CD8-positive, alpha-beta memory T cell (primary cell): ENCODE measurements around the gene DEFB125. TPM values are rescaled to one million over a fixed set of nuclear protein-coding genes. Genes with fewer than 3 reads are reported as not detected.

Experiments
- CTCF ChIA-PET: fragments of 350-600 bp; sonication (Branson Sonifier 250); formaldehyde crosslinking; loops from one replicate; lab custom pipeline; 2021; ENCODE audit warnings: antibody characterized with exemption; lab: Charles Lee
- POLR2A ChIA-PET: fragments of 350-600 bp; sonication (Branson Sonifier 250); formaldehyde crosslinking; loops from one replicate; lab custom pipeline; 2021; ENCODE audit warnings: antibody characterized with exemption; lab: Charles Lee
- DNase-seq, 5 donors: peaks; one replicate each; pipeline versions ENCODE4 v3.0.0 to v3.0.0-alpha.2; 2020 to 2022; ENCODE audit warnings: mixed read lengths in 1 of 5
- H3K27ac ChIP-seq: one replicate; pipeline ENCODE4 v1.7.0; 2013; ENCODE audit warnings: low read depth, mild to moderate bottlenecking, low read length, moderate library complexity
- H3K27me3 ChIP-seq: 2 replicates; pipeline ENCODE4 v1.7.0; 2013; ENCODE audit warnings: low read length, mild to moderate bottlenecking; ENCODE audit not compliant: insufficient read depth, poor library complexity, severe bottlenecking
- H3K36me3 ChIP-seq: 2 replicates; pipeline ENCODE4 v1.7.0; 2013; ENCODE audit warnings: mild to moderate bottlenecking, low read length, moderate library complexity; ENCODE audit not compliant: insufficient read depth
- H3K4me1 ChIP-seq: 2 replicates; pipeline ENCODE4 v1.7.0; 2013; ENCODE audit warnings: mild to moderate bottlenecking, low read length, moderate library complexity; ENCODE audit not compliant: insufficient read depth
- H3K4me3 ChIP-seq: 2 replicates; pipeline ENCODE4 v1.7.0; 2013; ENCODE audit warnings: mild to moderate bottlenecking, low read length
- H3K9me3 ChIP-seq: 2 replicates; pipeline ENCODE4 v1.7.0; 2013; ENCODE audit warnings: mild to moderate bottlenecking, low read length
- H3K27ac Mint-ChIP-seq, 8 donors: one replicate each; pipeline ENCODE4 v1.8.0; 2020 to 2021; ENCODE audit warnings: mixed read lengths in 8 of 8, mild to moderate bottlenecking in 6 of 8, inconsistent platforms in 3 of 8, moderate library complexity in 3 of 8
- H3K27me3 Mint-ChIP-seq, 2 donors: one replicate each; pipeline ENCODE4 v1.8.0; 2020 to 2021; ENCODE audit warnings: mixed read lengths in 2 of 2, mild to moderate bottlenecking in 1 of 2, moderate library complexity in 1 of 2
- H3K36me3 Mint-ChIP-seq, 3 donors: one replicate each; pipeline ENCODE4 v1.8.0; 2020 to 2021; ENCODE audit warnings: mixed read lengths in 3 of 3, inconsistent platforms in 1 of 3, mild to moderate bottlenecking in 1 of 3
- H3K4me1 Mint-ChIP-seq, 3 donors: one replicate each; pipeline ENCODE4 v1.8.0; 2020 to 2021; ENCODE audit warnings: mixed read lengths in 3 of 3, inconsistent platforms in 1 of 3, mild to moderate bottlenecking in 1 of 3
- H3K4me3 Mint-ChIP-seq, 7 donors: one replicate each; pipeline ENCODE4 v1.8.0; 2020 to 2021; ENCODE audit warnings: mixed read lengths in 7 of 7, mild to moderate bottlenecking in 6 of 7, moderate library complexity in 4 of 7, inconsistent platforms in 2 of 7
- H3K9me3 Mint-ChIP-seq, 5 donors: one replicate each; pipeline ENCODE4 v1.8.0; 2020 to 2022; ENCODE audit warnings: mixed read lengths in 5 of 5, mild to moderate bottlenecking in 3 of 5, moderate library complexity in 2 of 5, inconsistent platforms in 1 of 5
- polyA plus RNA-seq: library from polyadenylated mRNA; unstranded; fragments of 300-500 nt; fragmentation: Illumina TruSeq; gene quantifications from one replicate; pipeline ENCODE4 v1.2.3, GENCODE V29; 2021
- total RNA-seq, 2 experiments: library from RNA; stranded (reverse); gene quantifications; one replicate each; pipeline ENCODE4 v1.2.3, GENCODE V29; 2021

The DEFB125 gene, protein sequence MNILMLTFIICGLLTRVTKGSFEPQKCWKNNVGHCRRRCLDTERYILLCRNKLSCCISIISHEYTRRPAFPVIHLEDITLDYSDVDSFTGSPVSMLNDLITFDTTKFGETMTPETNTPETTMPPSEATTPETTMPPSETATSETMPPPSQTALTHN
- not detected for total RNA-seq
- polyA plus RNA-seq: not detected

GRCh38 chr20:87401-87800 is at the start of gene DEFB125:
Gene DEFB125, plus strand, starts transcription at chr20:87672. Its CDS starts 38 bp downstream, at chr20:87710.
- no peaks in the 10 kb centered on the region for H3K36me3 Mint-ChIP-seq

DNA sequence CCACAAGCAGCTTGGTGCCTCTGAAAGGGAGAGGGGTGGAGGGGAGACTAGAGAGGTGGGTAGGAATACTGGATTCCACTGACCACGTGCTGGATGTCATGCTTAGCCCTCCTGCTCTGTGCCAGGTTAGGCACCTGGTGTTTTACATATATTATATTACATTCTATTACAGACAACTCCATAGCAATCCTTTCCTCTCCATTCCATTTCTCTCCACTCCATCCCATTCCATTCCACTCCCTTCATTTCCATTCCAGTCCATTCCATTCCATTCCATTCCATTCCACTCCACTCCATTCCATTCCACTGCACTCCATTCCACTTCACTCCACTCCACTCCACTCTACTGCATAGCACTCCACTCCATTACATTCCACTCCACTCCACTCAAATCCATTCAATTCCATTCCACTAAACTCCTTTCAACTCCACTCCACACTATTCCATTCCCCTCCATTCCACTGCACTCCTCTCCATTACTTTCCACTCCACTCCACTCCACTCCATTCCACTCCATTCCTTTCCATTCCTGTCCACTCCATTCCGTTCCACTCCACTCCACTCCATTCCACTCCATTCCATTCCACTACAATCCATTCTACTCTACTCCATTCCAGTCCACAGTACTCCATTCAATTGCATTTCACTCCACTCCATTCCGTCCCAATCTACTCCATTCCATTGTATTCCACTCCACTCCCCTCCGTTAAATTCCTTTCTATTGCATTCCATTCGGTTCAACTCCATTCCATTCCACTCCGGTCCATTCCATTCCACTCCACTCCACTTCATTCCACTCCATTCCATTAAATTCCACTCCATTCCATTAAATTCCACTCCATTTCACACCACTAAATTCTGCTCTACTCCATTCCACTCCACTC is 27.2 kb upstream of the DEFB125 start:
- H3K36me3 ChIP-seq: no peaks in the 10 kb centered on the region
- ChIA-PET CTCF (no interaction called here), POLR2A (no interaction called here)
- no peak overlapping the region for H3K27ac ChIP-seq
- Mint-ChIP-seq H3K4me3 (no peak overlapping the region), H3K27ac (no peak overlapping the region), H3K9me3 (no peaks in the 10 kb centered on the region), H3K27me3 (no peaks in the 10 kb centered on the region), H3K36me3 (no peaks in the 10 kb centered on the region), H3K4me1 (no peaks in the 10 kb centered on the region)
- no peak for DNase-seq
- H3K27me3 ChIP-seq: no peaks in the 10 kb centered on the region
- H3K4me1 ChIP-seq: no peaks in the 10 kb centered on the region
- no peak overlapping the region for H3K4me3 ChIP-seq
- H3K9me3 ChIP-seq: no peaks in the 10 kb centered on the region

More at GRCh38 chr20:87401-87800, at the start of gene DEFB125:
- ChIA-PET CTCF (no interaction called here), POLR2A (no interaction called here)
- Histone ChIP-seq H3K9me3 (no peaks in the 10 kb centered on the region), H3K36me3 (no peaks in the 10 kb centered on the region), H3K27me3 (no peaks in the 10 kb centered on the region), H3K4me1 (no peaks in the 10 kb centered on the region), H3K27ac (no peak within 1 kb of the TSS), H3K4me3 (no peak within 1 kb of the TSS)
- Mint-ChIP-seq H3K4me3 (no peak within 1 kb of the TSS), H3K4me1 (no peaks in the 10 kb centered on the region), H3K27me3 (peaks cover 13 to 41% of the 10 kb centered on the region in 2 donors), H3K27ac (no peak within 1 kb of the TSS), H3K9me3 (peaks cover 0 to 4% (median 0%) of the 10 kb centered on the region in 5 donors)
- no peak for DNase-seq

DNA sequence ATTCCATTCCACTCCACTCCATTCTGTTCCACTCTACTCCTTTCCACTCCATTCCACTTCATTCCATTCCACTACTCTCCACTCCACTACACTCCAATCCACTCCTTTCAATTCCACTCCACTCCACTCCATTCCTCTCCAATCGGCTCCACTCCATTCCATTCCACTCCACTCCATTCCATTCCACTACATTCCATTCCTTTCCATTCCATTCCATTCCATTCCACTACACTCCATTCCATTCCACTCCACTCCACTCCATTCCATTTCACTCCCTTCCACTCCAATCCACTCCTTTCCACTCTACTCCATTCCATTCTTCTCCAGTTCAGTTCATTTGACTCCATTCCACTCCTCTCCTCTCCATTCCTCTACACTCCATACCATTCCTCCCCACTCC is 26.2 kb upstream of the DEFB125 start:
- H3K4me1 ChIP-seq: no peaks in the 10 kb centered on the region
- no peak overlapping the region for H3K4me3 ChIP-seq
- no peaks in the 10 kb centered on the region for H3K9me3 ChIP-seq
- no peak for DNase-seq
- H3K4me1 Mint-ChIP-seq: no peaks in the 10 kb centered on the region
- ChIA-PET POLR2A (no interaction called here), CTCF (no interaction called here)
- H3K27ac Mint-ChIP-seq: no peak overlapping the region
- H3K27ac ChIP-seq: no peak overlapping the region
- H3K36me3 Mint-ChIP-seq: no peaks in the 10 kb centered on the region
- no peaks in the 10 kb centered on the region for H3K27me3 ChIP-seq
- no peaks in the 10 kb centered on the region for H3K27me3 Mint-ChIP-seq
- H3K36me3 ChIP-seq: no peaks in the 10 kb centered on the region
- no peaks in the 10 kb centered on the region for H3K9me3 Mint-ChIP-seq
- no peak overlapping the region for H3K4me3 Mint-ChIP-seq

DNA sequence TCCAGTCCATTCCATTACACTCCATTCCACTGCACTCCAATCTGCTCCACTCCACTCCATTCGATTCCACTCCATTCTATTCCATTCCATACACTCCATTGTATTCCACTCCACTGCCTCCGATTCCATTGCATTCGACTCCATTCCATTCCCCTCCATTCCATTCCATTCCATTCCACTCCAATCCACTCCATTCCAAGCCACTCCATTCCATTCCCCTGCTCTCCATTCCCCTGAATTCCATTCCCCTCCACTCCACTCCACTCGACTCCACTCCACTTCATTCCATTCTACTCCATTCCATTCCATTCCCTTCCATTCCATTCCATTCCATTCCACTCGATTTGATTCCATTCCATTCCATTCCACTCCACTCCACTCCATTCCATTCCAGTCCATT is 25.7 kb upstream of the DEFB125 start:
- DNase-seq: no peak
- no peaks in the 10 kb centered on the region for H3K27me3 ChIP-seq
- H3K4me3 Mint-ChIP-seq: no peak overlapping the region
- H3K4me1 ChIP-seq: no peaks in the 10 kb centered on the region
- H3K27ac Mint-ChIP-seq: no peak overlapping the region
- ChIA-PET POLR2A (no interaction called here), CTCF (no interaction called here)
- H3K27me3 Mint-ChIP-seq: no peaks in the 10 kb centered on the region
- no peaks in the 10 kb centered on the region for H3K36me3 ChIP-seq
- H3K36me3 Mint-ChIP-seq: no peaks in the 10 kb centered on the region
- no peak overlapping the region for H3K4me3 ChIP-seq
- H3K4me1 Mint-ChIP-seq: no peaks in the 10 kb centered on the region
- H3K27ac ChIP-seq: no peak overlapping the region
- H3K9me3 ChIP-seq: no peaks in the 10 kb centered on the region
- H3K9me3 Mint-ChIP-seq: no peaks in the 10 kb centered on the region

GRCh38 chr20:62487-62886 is 25.0 kb upstream of the DEFB125 start:
- ChIA-PET CTCF (no interaction called here), POLR2A (no interaction called here)
- Histone ChIP-seq H3K4me3 (no peak overlapping the region), H3K4me1 (no peaks in the 10 kb centered on the region), H3K27ac (no peak overlapping the region), H3K27me3 (no peaks in the 10 kb centered on the region), H3K36me3 (no peaks in the 10 kb centered on the region), H3K9me3 (no peaks in the 10 kb centered on the region)
- Mint-ChIP-seq H3K4me1 (no peaks in the 10 kb centered on the region), H3K4me3 (no peak overlapping the region), H3K36me3 (no peaks in the 10 kb centered on the region), H3K9me3 (no peaks in the 10 kb centered on the region), H3K27ac (no peak overlapping the region), H3K27me3 (no peaks in the 10 kb centered on the region)
- DNase-seq: no peak

DNA sequence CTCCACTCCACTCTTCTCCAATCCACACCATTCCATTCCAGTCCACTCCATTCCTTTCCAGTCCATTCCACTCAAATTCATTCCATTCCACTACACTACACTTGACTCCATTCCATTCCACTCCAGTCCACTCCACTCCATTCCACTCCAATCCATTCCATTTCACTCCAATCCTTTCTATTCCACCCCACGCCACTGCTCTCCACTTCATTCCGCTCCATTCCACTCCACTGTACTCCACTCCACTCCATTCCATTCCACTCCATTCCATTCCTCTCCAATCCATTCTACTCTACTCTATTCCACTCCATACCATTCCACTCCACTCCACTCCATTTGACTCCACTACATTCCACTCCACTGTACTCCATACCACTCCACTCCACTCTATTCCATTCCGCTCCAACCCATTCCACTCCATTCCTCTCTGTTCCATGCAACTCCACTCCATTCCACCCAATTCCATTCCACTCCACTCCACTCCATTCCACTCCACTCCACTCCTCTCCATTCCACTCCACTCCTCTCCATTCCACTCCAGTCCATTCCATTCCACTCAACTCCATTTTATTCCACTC is 23.4 kb upstream of the DEFB125 start:
- ChIA-PET POLR2A (no interaction called here), CTCF (no interaction called here)
- Histone ChIP-seq H3K27ac (no peak overlapping the region), H3K9me3 (no peaks in the 10 kb centered on the region), H3K4me1 (no peaks in the 10 kb centered on the region), H3K4me3 (no peak overlapping the region), H3K36me3 (no peaks in the 10 kb centered on the region), H3K27me3 (no peaks in the 10 kb centered on the region)
- no peak overlapping the region for H3K4me3 Mint-ChIP-seq
- H3K36me3 Mint-ChIP-seq: no peaks in the 10 kb centered on the region
- H3K4me1 Mint-ChIP-seq: no peaks in the 10 kb centered on the region
- DNase-seq: no peak
- H3K9me3 Mint-ChIP-seq: no peaks in the 10 kb centered on the region
- H3K27me3 Mint-ChIP-seq: peaks cover 9 to 12% of the 10 kb centered on the region in 2 donors
- H3K27ac Mint-ChIP-seq: no peak overlapping the region

DNA sequence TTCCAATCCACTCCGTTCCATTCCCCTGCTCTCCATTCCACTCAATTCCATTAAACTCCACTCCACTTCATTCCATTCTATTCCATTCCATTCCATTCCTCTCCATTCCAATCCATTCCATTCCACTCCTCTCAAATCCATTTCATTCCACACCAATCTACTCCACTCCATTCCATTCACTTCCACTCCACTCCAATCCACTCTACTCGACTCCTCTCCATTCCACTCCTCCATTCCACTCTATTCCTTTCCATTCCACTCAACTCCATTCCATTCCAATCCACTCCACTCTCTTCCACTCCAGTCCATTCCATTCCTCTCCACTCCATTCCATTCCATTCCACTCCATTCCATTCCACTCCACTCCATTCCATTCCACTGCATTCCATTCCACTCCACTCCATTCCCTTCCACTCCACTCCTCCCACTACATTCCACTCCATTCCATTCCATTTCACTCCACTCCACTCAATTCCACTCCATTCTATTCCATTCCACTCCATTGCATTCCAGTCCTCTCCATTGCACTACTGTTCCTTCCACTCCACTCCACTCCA is 22.6 kb upstream of the DEFB125 start:
- H3K9me3 Mint-ChIP-seq: peaks cover 0 to 2% (median 0%) of the 10 kb centered on the region in 5 donors
- no peaks in the 10 kb centered on the region for H3K36me3 ChIP-seq
- ChIA-PET CTCF (no interaction called here), POLR2A (no interaction called here)
- DNase-seq: no peak
- peaks cover 3% of the 10 kb centered on the region for H3K27me3 ChIP-seq
- no peaks in the 10 kb centered on the region for H3K36me3 Mint-ChIP-seq
- no peaks in the 10 kb centered on the region for H3K4me1 ChIP-seq
- no peak overlapping the region for H3K4me3 ChIP-seq
- peaks cover 13 to 19% of the 10 kb centered on the region in 2 donors for H3K27me3 Mint-ChIP-seq
- H3K4me3 Mint-ChIP-seq: no peak overlapping the region
- H3K27ac Mint-ChIP-seq: no peak overlapping the region
- H3K4me1 Mint-ChIP-seq: no peaks in the 10 kb centered on the region
- no peak overlapping the region for H3K27ac ChIP-seq
- H3K9me3 ChIP-seq: no peaks in the 10 kb centered on the region

DNA sequence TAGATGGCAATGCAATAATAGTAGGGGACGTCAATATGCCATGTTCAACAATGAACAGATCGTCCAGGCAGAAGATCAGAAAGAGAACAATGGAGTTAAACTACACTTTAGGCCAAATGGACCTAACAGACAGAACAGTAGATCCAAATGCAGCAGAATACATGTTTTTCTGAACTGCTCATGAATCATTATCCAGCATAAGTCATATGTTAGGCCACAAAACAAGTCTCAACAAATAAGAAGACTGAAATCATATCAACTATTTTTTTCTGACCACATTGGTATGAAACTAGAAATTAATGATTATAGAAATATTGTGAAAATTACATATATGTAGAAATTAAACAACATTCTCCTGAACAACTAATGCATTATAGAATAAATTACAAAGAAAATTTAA is 10.2 kb upstream of the DEFB125 start:
- Mint-ChIP-seq H3K36me3 (no peaks in the 10 kb centered on the region), H3K9me3 (peaks cover 20 to 31% (median 28%) of the 10 kb centered on the region in 5 donors), H3K4me3 (no peak overlapping the region), H3K4me1 (no peaks in the 10 kb centered on the region), H3K27me3 (peaks cover 13 to 53% of the 10 kb centered on the region in 2 donors), H3K27ac (no peak overlapping the region)
- ChIA-PET CTCF (no interaction called here), POLR2A (no interaction called here)
- Histone ChIP-seq H3K27me3 (peaks cover 7% of the 10 kb centered on the region), H3K36me3 (no peaks in the 10 kb centered on the region), H3K9me3 (no peaks in the 10 kb centered on the region), H3K4me3 (no peak overlapping the region), H3K27ac (no peak overlapping the region), H3K4me1 (no peaks in the 10 kb centered on the region)
- no peak for DNase-seq
